Esophagus squamous epithelium (tissue), 4 donors: ENCODE measurements around the gene ING5.

ENCODE experiments used
- CTCF ChIP-seq, 6 experiments: fragments of 450-650 bp in 4 of 6; fragments of 200-600 bp in 2 of 6; sonication (generic) in 2 of 6; IDR thresholded peaks; one replicate each; pipeline ENCODE4 v1.5.1; 2016 to 2019; ENCODE audit warnings: antibody characterized with exemption in 6 of 6, mild to moderate bottlenecking in 4 of 6, moderate library complexity in 4 of 6
- POLR2A ChIP-seq, 4 donors: fragments of 450-650 bp; IDR thresholded peaks; one replicate each; pipeline ENCODE4 v1.6.1; 2017; ENCODE audit warnings: antibody characterized with exemption in 4 of 4, mild to moderate bottlenecking in 4 of 4, moderate library complexity in 3 of 4

DNA sequence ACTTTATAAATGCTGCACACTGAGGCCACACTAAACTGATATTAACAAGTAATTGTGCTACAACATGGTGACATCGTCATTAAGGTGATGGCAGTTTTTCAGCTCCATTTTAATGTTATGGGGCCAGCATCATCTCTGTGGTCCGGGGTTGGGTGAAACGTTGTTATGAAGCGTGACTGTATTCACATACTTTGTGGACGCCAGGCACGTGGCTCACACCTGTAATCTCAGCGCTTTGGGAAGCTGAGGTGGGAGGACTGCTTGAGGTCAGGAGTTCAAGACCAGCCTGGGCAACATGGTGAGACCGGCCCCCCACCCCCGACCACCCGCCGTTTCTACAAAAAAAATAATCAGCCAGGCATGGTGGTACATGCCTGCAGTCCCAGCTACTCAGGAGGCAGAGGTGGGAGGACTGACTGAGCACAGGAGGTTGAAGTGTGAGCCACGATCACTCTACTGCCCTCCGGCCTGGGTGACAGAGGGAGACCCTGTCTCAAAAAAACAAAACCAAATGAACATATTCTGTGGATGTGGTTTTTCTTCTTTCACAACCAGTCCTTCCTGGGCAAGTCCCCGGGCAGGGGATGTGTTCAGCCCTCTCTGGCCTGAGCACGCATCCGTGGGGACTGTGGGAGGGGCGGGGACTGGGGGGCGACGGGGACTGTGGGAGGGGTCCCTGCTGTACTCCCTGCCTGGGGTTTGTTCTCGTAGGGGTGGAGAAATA lies 61.9 kb downstream of the ING5 start:
- TF ChIP-seq CTCF (IDR thresholded peaks at IDR 0.05) (no peak), POLR2A (IDR thresholded peaks at IDR 0.05) (no peak)
